Parathyroid adenoma (tissue), 2 donors: ENCODE data around the gene SLC12A6.

Source experiments
- H2AFZ ChIP-seq: fragments of 300-600 bp; sonication (generic); one replicate; pipeline ENCODE4 v1.7.0; 2017; ENCODE audit warnings: antibody characterized with exemption, mild to moderate bottlenecking
- H3K27ac ChIP-seq: fragments of 300-600 bp; sonication (generic); one replicate; pipeline ENCODE4 v1.7.0; 2017
- H3K27me3 ChIP-seq: fragments of 300-600 bp; sonication (generic); one replicate; pipeline ENCODE4 v1.7.0; 2017; ENCODE audit warnings: low read length; ENCODE audit not compliant: control insufficient read depth, insufficient read depth
- H3K36me3 ChIP-seq: fragments of 300-600 bp; sonication (generic); one replicate; pipeline ENCODE4 v1.7.0; 2017; ENCODE audit warnings: low read length; ENCODE audit not compliant: control insufficient read depth, insufficient read depth
- H3K4me1 ChIP-seq: fragments of 300-600 bp; sonication (generic); one replicate; pipeline ENCODE4 v1.7.0; 2017; ENCODE audit warnings: control low read depth
- H3K4me2 ChIP-seq: fragments of 300-600 bp; sonication (generic); one replicate; pipeline ENCODE4 v1.7.0; 2017; ENCODE audit warnings: low read length
- H3K4me3 ChIP-seq: fragments of 300-600 bp; sonication (generic); one replicate; pipeline ENCODE4 v1.7.0; 2017; ENCODE audit warnings: low read depth, low read length
- H3K79me2 ChIP-seq: fragments of 300-600 bp; sonication (generic); one replicate; pipeline ENCODE4 v1.7.0; 2017; ENCODE audit warnings: control low read depth
- H3K9ac ChIP-seq: fragments of 300-600 bp; sonication (generic); one replicate; pipeline ENCODE4 v1.7.0; 2017; ENCODE audit warnings: mild to moderate bottlenecking
- H3K9me3 ChIP-seq: fragments of 300-600 bp; sonication (generic); one replicate; pipeline ENCODE4 v1.7.0; 2017; ENCODE audit warnings: low read length; ENCODE audit not compliant: control insufficient read depth
- CTCF ChIP-seq: fragments of 300-600 bp; sonication (generic); IDR thresholded peaks from one replicate; pipeline ENCODE4 v1.7.0; 2017; ENCODE audit warnings: antibody characterized with exemption, mild to moderate bottlenecking
- donor health status: primary hyperparathyroidism.

The SLC12A6 gene

GRCh38 chr15:34324933-34325332 lies 12.6 kb downstream of the SLC12A6 start:
- Histone ChIP-seq H3K27ac (no peak overlapping the region), H3K4me2 (no peak overlapping the region), H3K27me3 (no peaks in the 10 kb centered on the region), H3K4me3 (no peak overlapping the region), H2AFZ (no peak overlapping the region), H3K9me3 (no peaks in the 10 kb centered on the region), H3K36me3 (no peaks in the 10 kb centered on the region), H3K79me2 (no peaks in the 10 kb centered on the region), H3K4me1 (no peaks in the 10 kb centered on the region), H3K9ac (no peak overlapping the region)
- no peak for TF ChIP-seq CTCF

GRCh38 chr15:34323217-34323616 lies 14.4 kb downstream of the SLC12A6 start:
- TF ChIP-seq CTCF, result no peak
- Histone ChIP-seq H3K36me3 (no peaks in the 10 kb centered on the region), H3K9ac (no peak overlapping the region), H3K27ac (no peak overlapping the region), H3K79me2 (no peaks in the 10 kb centered on the region), H2AFZ (no peak overlapping the region), H3K9me3 (no peaks in the 10 kb centered on the region), H3K4me1 (no peaks in the 10 kb centered on the region), H3K4me3 (no peak overlapping the region), H3K4me2 (no peak overlapping the region), H3K27me3 (no peaks in the 10 kb centered on the region)

GRCh38 chr15:34318277-34319079 lies 19.1 kb downstream of the SLC12A6 start:
- H3K4me1 ChIP-seq, result no peaks in the 10 kb centered on the region
- H3K79me2 ChIP-seq, result no peaks in the 10 kb centered on the region
- TF ChIP-seq CTCF, result no peak
- H3K9me3 ChIP-seq, result no peaks in the 10 kb centered on the region
- H3K4me3 ChIP-seq, result peak overlapping the region; percentile 50
- no peak overlapping the region for H3K9ac ChIP-seq
- H3K27ac ChIP-seq, result peak overlapping the region; percentile 36
- peak overlapping the region; percentile 57 for H3K4me2 ChIP-seq
- H2AFZ ChIP-seq, result peak overlapping the region; percentile 70
- no peaks in the 10 kb centered on the region for H3K27me3 ChIP-seq
- H3K36me3 ChIP-seq, result no peaks in the 10 kb centered on the region

- Histone ChIP-seq H3K4me1 (no peaks in the 10 kb centered on the region), H3K27me3 (no peaks in the 10 kb centered on the region), H3K9ac (no peak overlapping the region), H3K79me2 (no peaks in the 10 kb centered on the region), H2AFZ (no peak overlapping the region), H3K9me3 (no peaks in the 10 kb centered on the region), H3K36me3 (no peaks in the 10 kb centered on the region), H3K4me3 (no peak overlapping the region), H3K4me2 (no peak overlapping the region), H3K27ac (no peak overlapping the region)
- no peak for TF ChIP-seq CTCF
These were observed 22.8 kb downstream of the SLC12A6 start for GRCh38 chr15:34314491-34315490.
